ENCODE measurements around the gene IQGAP2. TPM values are rescaled to one million over a fixed set of nuclear protein-coding genes. Genes with fewer than 3 reads are reported as not detected.

Gene IQGAP2
- total RNA-seq, 4 donors from 2014 or later: 22.6 to 63.9 (median 28.3) TPM

DNA sequence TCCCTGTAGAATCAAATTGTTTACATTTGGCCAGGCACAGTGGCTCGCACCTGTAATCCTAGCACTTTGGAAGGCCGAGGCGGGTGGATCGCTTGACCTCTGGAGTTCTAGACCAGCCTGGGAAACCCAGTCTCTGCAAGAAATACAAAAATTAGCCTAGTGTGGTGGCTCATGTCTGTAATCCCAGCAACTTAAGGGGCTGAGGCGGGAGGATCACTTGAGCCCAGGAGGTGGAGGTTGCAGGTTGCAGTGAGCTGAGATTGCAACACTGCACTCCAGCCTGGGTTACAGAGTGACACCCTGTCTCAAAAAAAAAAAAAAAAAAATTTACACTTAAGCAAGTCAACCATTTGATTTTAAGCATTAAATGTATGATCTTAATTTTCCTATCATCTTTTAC, 17.5 kb upstream of the IQGAP2 start:
- ATAC-seq (ENCODE audit: low FRiP score) (no peak), DNase-seq (ENCODE audit: low spot score) (no peak)
- TF ChIP-seq, protein P1, sequence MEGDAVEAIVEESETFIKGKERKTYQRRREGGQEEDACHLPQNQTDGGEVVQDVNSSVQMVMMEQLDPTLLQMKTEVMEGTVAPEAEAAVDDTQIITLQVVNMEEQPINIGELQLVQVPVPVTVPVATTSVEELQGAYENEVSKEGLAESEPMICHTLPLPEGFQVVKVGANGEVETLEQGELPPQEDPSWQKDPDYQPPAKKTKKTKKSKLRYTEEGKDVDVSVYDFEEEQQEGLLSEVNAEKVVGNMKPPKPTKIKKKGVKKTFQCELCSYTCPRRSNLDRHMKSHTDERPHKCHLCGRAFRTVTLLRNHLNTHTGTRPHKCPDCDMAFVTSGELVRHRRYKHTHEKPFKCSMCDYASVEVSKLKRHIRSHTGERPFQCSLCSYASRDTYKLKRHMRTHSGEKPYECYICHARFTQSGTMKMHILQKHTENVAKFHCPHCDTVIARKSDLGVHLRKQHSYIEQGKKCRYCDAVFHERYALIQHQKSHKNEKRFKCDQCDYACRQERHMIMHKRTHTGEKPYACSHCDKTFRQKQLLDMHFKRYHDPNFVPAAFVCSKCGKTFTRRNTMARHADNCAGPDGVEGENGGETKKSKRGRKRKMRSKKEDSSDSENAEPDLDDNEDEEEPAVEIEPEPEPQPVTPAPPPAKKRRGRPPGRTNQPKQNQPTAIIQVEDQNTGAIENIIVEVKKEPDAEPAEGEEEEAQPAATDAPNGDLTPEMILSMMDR (IDR thresholded peaks at IDR 0.05): no peak

DNA sequence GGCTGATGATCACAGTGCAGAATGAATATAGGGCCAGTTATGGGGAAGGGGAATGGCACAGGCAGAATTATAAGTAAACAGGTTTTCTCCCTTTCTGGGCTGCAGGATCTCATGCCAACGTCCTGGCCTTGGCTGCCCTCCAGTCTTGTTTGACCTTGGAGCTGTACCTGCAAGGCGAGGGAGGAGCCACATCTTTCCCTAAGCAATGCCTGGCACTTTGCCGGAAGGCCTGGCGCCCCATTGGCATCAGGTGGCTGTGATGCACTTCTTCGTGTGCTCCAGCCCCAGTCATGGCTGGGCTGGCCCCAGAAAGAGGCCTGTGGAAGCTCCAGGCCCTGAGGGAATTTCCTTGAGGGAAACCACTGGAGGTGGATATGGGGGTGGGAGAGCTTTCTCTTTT, 16.7 kb upstream of the IQGAP2 start:
- DNase-seq (ENCODE audit: low spot score): no peak
- no peak for ATAC-seq (ENCODE audit: low FRiP score)
- TF ChIP-seq, protein P1 (IDR thresholded peaks at IDR 0.05): no peak

DNA sequence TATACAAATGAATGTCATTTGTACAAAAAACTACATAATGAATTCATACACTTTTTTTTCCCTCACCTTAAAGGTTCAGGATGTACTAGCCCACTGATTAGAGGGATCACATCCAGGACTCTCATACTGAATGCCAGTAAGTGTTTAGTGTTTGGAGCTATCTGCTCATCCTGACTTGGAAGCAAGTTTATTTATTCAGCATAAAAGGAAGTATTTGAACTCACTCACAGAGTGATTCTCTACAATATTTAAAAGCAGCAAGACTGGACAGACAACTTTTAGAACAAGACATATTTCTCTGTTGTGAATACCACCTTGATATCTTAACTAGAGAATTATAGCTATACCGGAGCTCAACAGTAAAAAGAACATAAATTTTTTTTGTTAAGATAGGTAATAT, 14.8 kb upstream of the IQGAP2 start:
- DNase-seq (ENCODE audit: low spot score): no peak
- ATAC-seq (ENCODE audit: low FRiP score): no peak
- TF ChIP-seq, protein P1 (IDR thresholded peaks at IDR 0.05): no peak

DNA sequence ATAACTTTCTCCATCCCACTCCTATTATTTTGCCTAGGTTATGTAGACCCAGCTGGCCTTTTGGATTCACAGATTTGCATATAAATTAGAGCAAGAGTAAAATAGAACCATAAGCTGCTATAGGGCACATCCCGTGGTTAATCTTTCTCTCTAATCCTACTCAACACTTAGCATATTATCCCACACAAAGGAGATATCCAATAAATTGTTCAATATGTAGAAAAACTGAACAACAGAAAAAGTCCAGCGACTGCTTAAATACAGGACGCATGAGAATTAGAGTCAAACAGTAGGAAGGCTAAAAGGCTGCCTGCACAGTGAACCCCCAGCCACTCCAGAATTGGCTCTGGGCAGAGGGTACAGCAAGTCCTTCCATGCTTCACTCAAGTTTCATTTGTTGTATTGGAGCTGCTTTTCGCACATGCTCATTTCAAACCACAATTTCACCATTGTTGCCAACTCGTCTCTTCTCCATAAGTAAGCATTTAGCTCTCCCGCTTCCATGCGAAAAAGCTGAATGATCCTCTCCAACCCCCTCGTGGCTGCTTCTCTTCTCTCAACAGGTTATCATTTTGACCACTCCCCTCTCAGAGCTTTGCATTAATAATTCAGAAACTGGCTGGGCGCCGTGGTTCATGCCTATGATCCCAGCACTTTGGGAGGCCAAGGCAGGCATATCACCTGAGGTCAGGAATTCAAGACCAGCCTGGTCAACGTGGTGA, 14.1 kb upstream of the IQGAP2 start:
- DNase-seq (ENCODE audit: low spot score) (no peak), ATAC-seq (ENCODE audit: low FRiP score) (no peak)
- TF ChIP-seq, protein P1 (IDR thresholded peaks at IDR 0.05): no peak

DNA sequence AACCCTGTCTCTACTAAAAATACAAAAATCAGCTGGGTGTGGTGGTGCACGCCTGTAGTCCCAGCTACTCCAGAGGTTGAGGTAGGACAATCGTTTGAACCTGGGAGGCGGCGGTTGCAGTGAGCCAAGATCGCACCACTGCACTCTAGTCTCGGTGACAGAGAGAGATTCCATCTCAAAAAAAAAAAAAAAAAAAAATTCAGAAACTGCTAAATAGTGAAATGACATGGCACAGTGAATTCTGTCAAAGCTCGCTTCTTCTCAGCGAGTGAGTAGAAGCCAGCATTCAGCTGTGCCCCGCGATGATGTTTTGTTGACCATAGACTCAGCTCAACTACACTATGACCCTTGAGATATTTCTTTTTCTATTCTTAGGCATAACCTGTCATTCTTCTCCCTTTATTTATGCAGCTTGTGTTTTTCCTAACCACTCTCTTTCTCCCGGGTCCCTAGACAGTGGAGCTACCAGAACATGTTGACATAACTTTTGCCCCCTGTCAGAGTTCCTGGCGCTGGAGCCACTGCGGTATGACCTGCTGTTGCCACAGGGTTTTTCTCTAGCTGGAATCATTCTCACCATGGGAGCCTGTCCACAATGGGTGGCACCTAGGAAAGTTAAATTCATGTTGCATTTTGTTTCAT, 13.5 kb upstream of the IQGAP2 start:
- ATAC-seq (ENCODE audit: low FRiP score) (no peak), DNase-seq (ENCODE audit: low spot score) (no peak)
- TF ChIP-seq, protein P1 (IDR thresholded peaks at IDR 0.05): no peak

DNA sequence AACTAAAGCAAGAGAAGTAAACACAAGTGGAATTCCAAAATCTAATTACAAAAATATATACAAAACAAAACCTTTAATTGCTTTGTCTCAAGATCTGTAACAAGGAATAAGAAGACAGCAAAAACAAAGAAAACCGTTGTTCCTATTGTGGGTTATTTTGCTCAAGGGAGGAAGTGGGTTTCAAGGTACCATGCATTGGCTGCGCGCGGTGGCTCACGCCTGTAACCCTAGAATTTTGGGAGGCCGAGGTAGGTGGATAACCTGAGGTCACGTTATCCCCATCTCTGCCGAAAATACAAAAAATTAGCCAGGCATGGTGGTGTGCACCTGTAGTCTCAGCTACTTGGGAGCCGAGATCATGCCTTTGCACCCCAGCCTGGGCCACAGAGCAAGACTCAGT, 12.1 kb upstream of the IQGAP2 start:
- TF ChIP-seq, protein P1 (IDR thresholded peaks at IDR 0.05): no peak
- ATAC-seq (ENCODE audit: low FRiP score) (no peak), DNase-seq (ENCODE audit: low spot score) (no peak)

Data from omental fat pad (tissue), 4 donors.